Activated naive CD8-positive, alpha-beta T cell (primary cell): ENCODE results near the gene ARMC3.

Source experiments
- H3K27ac Mint-ChIP-seq: one replicate; pipeline ENCODE4 v1.8.0; 2021; ENCODE audit warnings: mixed read lengths
- H3K27me3 Mint-ChIP-seq: one replicate; pipeline ENCODE4 v1.8.0; 2021; ENCODE audit warnings: mixed read lengths
- H3K36me3 Mint-ChIP-seq: one replicate; pipeline ENCODE4 v1.8.0; 2021; ENCODE audit warnings: mixed read lengths
- H3K4me1 Mint-ChIP-seq: one replicate; pipeline ENCODE4 v1.8.0; 2021; ENCODE audit warnings: low read depth, mixed read lengths
- H3K4me3 Mint-ChIP-seq: one replicate; pipeline ENCODE4 v1.8.0; 2021; ENCODE audit warnings: mild to moderate bottlenecking, mixed read lengths
- H3K9me3 Mint-ChIP-seq: one replicate; pipeline ENCODE4 v1.8.0; 2021; ENCODE audit warnings: low read depth, mixed read lengths

The ARMC3 gene

GRCh38 chr10:22958338-22958737 is 30.5 kb downstream of the ARMC3 start:
- H3K9me3 Mint-ChIP-seq = peaks cover 6% of the 10 kb centered on the region
- H3K27ac Mint-ChIP-seq = no peak overlapping the region
- no peaks in the 10 kb centered on the region for H3K27me3 Mint-ChIP-seq
- peaks cover 2% of the 10 kb centered on the region for H3K36me3 Mint-ChIP-seq
- no peaks in the 10 kb centered on the region for H3K4me1 Mint-ChIP-seq
- no peak overlapping the region for H3K4me3 Mint-ChIP-seq

GRCh38 chr10:22959292-22959691 is 31.4 kb downstream of the ARMC3 start:
- no peak overlapping the region for H3K4me3 Mint-ChIP-seq
- no peaks in the 10 kb centered on the region for H3K9me3 Mint-ChIP-seq
- H3K4me1 Mint-ChIP-seq = no peaks in the 10 kb centered on the region
- H3K27me3 Mint-ChIP-seq = no peaks in the 10 kb centered on the region
- no peak overlapping the region for H3K27ac Mint-ChIP-seq
- no peaks in the 10 kb centered on the region for H3K36me3 Mint-ChIP-seq

- H3K27me3 Mint-ChIP-seq = no peaks in the 10 kb centered on the region
- H3K4me3 Mint-ChIP-seq = no peak overlapping the region
- H3K27ac Mint-ChIP-seq = no peak overlapping the region
- no peaks in the 10 kb centered on the region for H3K36me3 Mint-ChIP-seq
- no peaks in the 10 kb centered on the region for H3K4me1 Mint-ChIP-seq
- no peaks in the 10 kb centered on the region for H3K9me3 Mint-ChIP-seq
Measured at GRCh38 chr10:22959950-22960349, 32.1 kb downstream of the ARMC3 start.

GRCh38 chr10:22962817-22963216 is 35.0 kb downstream of the ARMC3 start:
- H3K4me1 Mint-ChIP-seq = no peaks in the 10 kb centered on the region
- H3K27me3 Mint-ChIP-seq = peaks cover 3% of the 10 kb centered on the region
- no peaks in the 10 kb centered on the region for H3K9me3 Mint-ChIP-seq
- no peak overlapping the region for H3K27ac Mint-ChIP-seq
- H3K4me3 Mint-ChIP-seq = no peak overlapping the region
- H3K36me3 Mint-ChIP-seq = no peaks in the 10 kb centered on the region

- Mint-ChIP-seq H3K27ac (no peak overlapping the region), H3K4me3 (no peak overlapping the region), H3K36me3 (no peaks in the 10 kb centered on the region), H3K9me3 (no peaks in the 10 kb centered on the region), H3K4me1 (no peaks in the 10 kb centered on the region), H3K27me3 (peaks cover 3% of the 10 kb centered on the region)
Measured at GRCh38 chr10:22969704-22970103, 41.9 kb downstream of the ARMC3 start.

- no peaks in the 10 kb centered on the region for H3K9me3 Mint-ChIP-seq
- H3K4me1 Mint-ChIP-seq = no peaks in the 10 kb centered on the region
- H3K36me3 Mint-ChIP-seq = no peaks in the 10 kb centered on the region
- H3K4me3 Mint-ChIP-seq = no peak overlapping the region
- H3K27me3 Mint-ChIP-seq = no peaks in the 10 kb centered on the region
- H3K27ac Mint-ChIP-seq = no peak overlapping the region
Measured at GRCh38 chr10:22976534-22976933, 48.7 kb downstream of the ARMC3 start.

- Mint-ChIP-seq H3K27ac (no peak overlapping the region), H3K9me3 (no peaks in the 10 kb centered on the region), H3K27me3 (no peaks in the 10 kb centered on the region)
Measured at GRCh38 chr10:22977751-22978150, 49.9 kb downstream of the ARMC3 start.

GRCh38 chr10:22978287-22978686 is 50.4 kb downstream of the ARMC3 start:
- no peaks in the 10 kb centered on the region for H3K27me3 Mint-ChIP-seq
- no peaks in the 10 kb centered on the region for H3K9me3 Mint-ChIP-seq
- no peaks in the 10 kb centered on the region for H3K36me3 Mint-ChIP-seq
- no peak overlapping the region for H3K4me3 Mint-ChIP-seq
- H3K27ac Mint-ChIP-seq = no peak overlapping the region
- no peaks in the 10 kb centered on the region for H3K4me1 Mint-ChIP-seq

More at GRCh38 chr10:22977751-22978150, 49.9 kb downstream of the ARMC3 start:
- no peaks in the 10 kb centered on the region for H3K4me1 Mint-ChIP-seq
- no peak overlapping the region for H3K4me3 Mint-ChIP-seq
- H3K36me3 Mint-ChIP-seq = no peaks in the 10 kb centered on the region

GRCh38 chr10:22978918-22979317 is 51.1 kb downstream of the ARMC3 start:
- no peaks in the 10 kb centered on the region for H3K9me3 Mint-ChIP-seq
- H3K27ac Mint-ChIP-seq = no peak overlapping the region
- no peaks in the 10 kb centered on the region for H3K4me1 Mint-ChIP-seq
- no peak overlapping the region for H3K4me3 Mint-ChIP-seq
- no peaks in the 10 kb centered on the region for H3K27me3 Mint-ChIP-seq
- no peaks in the 10 kb centered on the region for H3K36me3 Mint-ChIP-seq

GRCh38 chr10:22980822-22981221 is 53.0 kb downstream of the ARMC3 start:
- H3K27me3 Mint-ChIP-seq = no peaks in the 10 kb centered on the region
- no peaks in the 10 kb centered on the region for H3K9me3 Mint-ChIP-seq
- H3K4me1 Mint-ChIP-seq = no peaks in the 10 kb centered on the region

GRCh38 chr10:22984066-22984465 is 56.2 kb downstream of the ARMC3 start:
- no peak overlapping the region for H3K4me3 Mint-ChIP-seq
- peaks cover 5% of the 10 kb centered on the region for H3K4me1 Mint-ChIP-seq
- no peak overlapping the region for H3K27ac Mint-ChIP-seq
- H3K27me3 Mint-ChIP-seq = no peaks in the 10 kb centered on the region
- no peaks in the 10 kb centered on the region for H3K36me3 Mint-ChIP-seq
- no peaks in the 10 kb centered on the region for H3K9me3 Mint-ChIP-seq

More at GRCh38 chr10:22980822-22981221, 53.0 kb downstream of the ARMC3 start:
- Mint-ChIP-seq H3K27ac (no peak overlapping the region), H3K36me3 (no peaks in the 10 kb centered on the region), H3K4me3 (no peak overlapping the region)

GRCh38 chr10:22986771-22987542 is 59.1 kb downstream of the ARMC3 start:
- Mint-ChIP-seq H3K27me3 (no peaks in the 10 kb centered on the region), H3K27ac (no peak overlapping the region), H3K36me3 (no peaks in the 10 kb centered on the region), H3K4me1 (peaks cover 8% of the 10 kb centered on the region), H3K4me3 (no peak overlapping the region), H3K9me3 (no peaks in the 10 kb centered on the region)

GRCh38 chr10:22988581-22989360 is 60.9 kb downstream of the ARMC3 start:
- Mint-ChIP-seq H3K4me1 (peaks cover 10% of the 10 kb centered on the region), H3K36me3 (no peaks in the 10 kb centered on the region), H3K27ac (no peak overlapping the region), H3K4me3 (no peak overlapping the region), H3K27me3 (no peaks in the 10 kb centered on the region), H3K9me3 (no peaks in the 10 kb centered on the region)

- Mint-ChIP-seq H3K27ac (no peak overlapping the region), H3K4me1 (peaks cover 10% of the 10 kb centered on the region), H3K4me3 (no peak overlapping the region), H3K9me3 (no peaks in the 10 kb centered on the region), H3K27me3 (peaks cover 2% of the 10 kb centered on the region), H3K36me3 (no peaks in the 10 kb centered on the region)
Measured at GRCh38 chr10:22990443-22990842, 62.6 kb downstream of the ARMC3 start.

GRCh38 chr10:22992075-22992474 is 64.2 kb downstream of the ARMC3 start:
- no peaks in the 10 kb centered on the region for H3K36me3 Mint-ChIP-seq
- H3K27ac Mint-ChIP-seq = no peak overlapping the region
- peaks cover 10% of the 10 kb centered on the region for H3K4me1 Mint-ChIP-seq
- H3K4me3 Mint-ChIP-seq = no peak overlapping the region
- H3K27me3 Mint-ChIP-seq = peaks cover 7% of the 10 kb centered on the region
- no peaks in the 10 kb centered on the region for H3K9me3 Mint-ChIP-seq
